Left ventricle myocardium inferior (tissue), 1 donor: ENCODE results near the gene KIAA0319L. TPM values are rescaled to one million over a fixed set of nuclear protein-coding genes. Genes with fewer than 3 reads are reported as not detected.

Source experiments
- DNase-seq: peaks from one replicate; pipeline ENCODE4 v3.0.0-alpha.2; 2020
- H3K27ac ChIP-seq: fragments of 200-600 bp; replicated peaks from 2 replicates; pipeline ENCODE4 v1.8.0; 2021
- H3K27me3 ChIP-seq: fragments of 200-600 bp; 2 replicates; pipeline ENCODE4 v1.8.0; 2021; ENCODE audit warnings: low read depth
- H3K36me3 ChIP-seq: fragments of 200-600 bp; 2 replicates; pipeline ENCODE4 v1.8.0; 2021
- H3K4me1 ChIP-seq: fragments of 200-600 bp; 2 replicates; pipeline ENCODE4 v1.8.0; 2021
- H3K4me3 ChIP-seq: fragments of 200-600 bp; 2 replicates; pipeline ENCODE4 v1.8.0; 2021; ENCODE audit warnings: mild to moderate bottlenecking, moderate library complexity
- H3K9me3 ChIP-seq: fragments of 200-600 bp; replicated peaks from 2 replicates; pipeline ENCODE4 v1.8.0; 2021
- intact Hi-C: fragments of 100-400 bp; cut with micrococcal nuclease; formaldehyde crosslinking; loops from one replicate; pipeline ENCODE4 v1.11.0; 2022
- long read RNA-seq: library from polyadenylated mRNA; unstranded; transcript quantifications from one replicate; pipeline ENCODE4 v2.0.0, GENCODE V29; 2021
- total RNA-seq: library from RNA; stranded (reverse); fragmentation: NEBNext Ultra II Directional; extraction: Animal tissue kit (Norgen Biotek cat#: 25700); gene quantifications from one replicate; pipeline ENCODE4 v1.2.1, GENCODE V29; 2021
- TF ChIP-seq, protein P1 (sequence below): fragments of 200-600 bp; IDR thresholded peaks from 2 replicates; pipeline ENCODE4 v1.8.0; 2021; ENCODE audit warnings: antibody characterized with exemption, mild to moderate bottlenecking, borderline replicate concordance
- donor health status: DM: no; HTN: yes; CAD: no; lungs with severe emphysema.

Gene KIAA0319L
- total RNA-seq, result 64.3 TPM
- long read RNA-seq, full-length matches to known transcripts, result 65 of 150 reads
- long read RNA-seq, partial matches to known transcripts, result 43 of 150 reads
- long read RNA-seq, other reads (novel, unspliced or antisense), result 42 of 150 reads

- H3K4me1 ChIP-seq, result peaks cover 88% of the 10 kb centered on the region
- intact Hi-C loops, result no loop called here
- peak; percentile 90 for DNase-seq
- TF ChIP-seq, protein P1, sequence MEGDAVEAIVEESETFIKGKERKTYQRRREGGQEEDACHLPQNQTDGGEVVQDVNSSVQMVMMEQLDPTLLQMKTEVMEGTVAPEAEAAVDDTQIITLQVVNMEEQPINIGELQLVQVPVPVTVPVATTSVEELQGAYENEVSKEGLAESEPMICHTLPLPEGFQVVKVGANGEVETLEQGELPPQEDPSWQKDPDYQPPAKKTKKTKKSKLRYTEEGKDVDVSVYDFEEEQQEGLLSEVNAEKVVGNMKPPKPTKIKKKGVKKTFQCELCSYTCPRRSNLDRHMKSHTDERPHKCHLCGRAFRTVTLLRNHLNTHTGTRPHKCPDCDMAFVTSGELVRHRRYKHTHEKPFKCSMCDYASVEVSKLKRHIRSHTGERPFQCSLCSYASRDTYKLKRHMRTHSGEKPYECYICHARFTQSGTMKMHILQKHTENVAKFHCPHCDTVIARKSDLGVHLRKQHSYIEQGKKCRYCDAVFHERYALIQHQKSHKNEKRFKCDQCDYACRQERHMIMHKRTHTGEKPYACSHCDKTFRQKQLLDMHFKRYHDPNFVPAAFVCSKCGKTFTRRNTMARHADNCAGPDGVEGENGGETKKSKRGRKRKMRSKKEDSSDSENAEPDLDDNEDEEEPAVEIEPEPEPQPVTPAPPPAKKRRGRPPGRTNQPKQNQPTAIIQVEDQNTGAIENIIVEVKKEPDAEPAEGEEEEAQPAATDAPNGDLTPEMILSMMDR, result no peak
- H3K27ac ChIP-seq, result peak within 1 kb of the TSS; percentile 99
- H3K9me3 ChIP-seq, result no peaks in the 10 kb centered on the region
- peak within 1 kb of the TSS; percentile 85 for H3K4me3 ChIP-seq
- peaks cover 23% of the 10 kb centered on the region for H3K36me3 ChIP-seq
- no peaks in the 10 kb centered on the region for H3K27me3 ChIP-seq
Observed at GRCh38 chr1:35557118-35557610, at the start of gene KIAA0319L. TSS of gene KIAA0319L (minus strand) at chr1:35557403. CDS start at chr1:35554491, 2,912 bp downstream.

- H3K4me1 ChIP-seq, result peaks cover 5% of the 10 kb centered on the region
- DNase-seq, result no peak
- H3K4me3 ChIP-seq, result no peak overlapping the region
- intact Hi-C loops, result no loop called here
- no peak overlapping the region for H3K27ac ChIP-seq
- H3K9me3 ChIP-seq, result no peaks in the 10 kb centered on the region
- peaks cover 90% of the 10 kb centered on the region for H3K36me3 ChIP-seq
- no peaks in the 10 kb centered on the region for H3K27me3 ChIP-seq
- TF ChIP-seq, protein P1, result no peak
Observed at GRCh38 chr1:35605867-35606182, 48.6 kb upstream of the KIAA0319L start.

DNA sequence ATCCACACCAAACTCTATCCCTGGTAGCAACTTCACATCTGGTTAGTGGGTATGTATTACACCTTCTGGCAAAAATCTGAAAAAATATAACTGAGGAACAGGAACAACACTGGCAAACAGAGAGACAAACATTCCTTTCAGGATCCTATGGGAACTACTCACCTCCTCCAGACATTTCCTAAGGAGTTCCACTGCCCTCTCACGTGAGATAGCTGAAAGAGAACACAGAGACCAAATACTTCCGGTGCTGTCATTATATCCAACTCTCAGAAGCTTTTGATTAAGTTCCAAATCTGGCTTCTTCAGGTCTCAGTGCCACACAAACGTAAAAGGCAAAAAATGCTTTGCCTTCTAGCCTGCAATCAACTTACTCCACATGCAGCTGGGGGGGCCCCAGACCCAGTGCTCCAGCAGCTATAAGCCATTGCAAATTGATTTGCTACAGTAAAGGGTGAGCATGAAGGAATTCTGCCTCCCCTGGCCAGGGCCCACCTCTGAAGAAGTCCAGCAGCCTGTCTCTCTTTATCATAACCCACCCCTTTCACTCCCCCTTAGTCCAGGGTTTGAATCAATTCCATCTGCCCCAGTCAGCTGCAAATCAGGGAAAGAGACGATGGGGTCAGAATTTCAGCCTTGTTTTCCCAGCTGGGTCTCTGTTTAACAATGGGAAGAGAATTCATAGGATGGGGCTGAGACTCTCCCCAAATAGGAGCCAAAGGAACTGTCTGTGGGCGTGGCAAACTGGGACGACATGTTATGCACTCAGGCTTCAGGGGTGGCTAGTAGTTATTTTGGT is 48.1 kb upstream of the KIAA0319L start:
- Histone ChIP-seq H3K9me3 (no peaks in the 10 kb centered on the region), H3K4me3 (no peak overlapping the region), H3K27ac (no peak overlapping the region), H3K4me1 (peaks cover 5% of the 10 kb centered on the region), H3K27me3 (no peaks in the 10 kb centered on the region), H3K36me3 (peaks cover 91% of the 10 kb centered on the region)
- intact Hi-C loops, result no loop called here
- DNase-seq, result no peak
- TF ChIP-seq, protein P1, result no peak

DNA sequence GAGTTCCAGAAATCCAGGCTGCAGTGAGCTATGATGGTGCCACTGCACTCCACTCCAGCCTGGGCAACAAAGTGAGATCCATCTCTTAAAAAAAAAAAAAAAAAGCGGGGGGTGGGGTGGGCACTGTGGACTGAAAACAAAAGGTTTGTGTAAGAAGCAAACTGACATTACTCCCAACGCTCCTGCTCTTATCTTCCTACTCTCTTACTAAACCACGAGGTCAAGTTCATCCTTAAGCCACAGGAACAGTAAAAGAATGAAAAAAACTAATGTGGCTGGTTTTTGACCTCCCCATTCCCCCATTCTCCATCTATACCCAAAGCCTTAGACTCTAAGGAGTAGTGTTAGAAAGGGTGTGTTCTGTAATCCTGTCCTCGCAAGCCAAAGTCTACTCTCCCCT is 46.7 kb upstream of the KIAA0319L start:
- Histone ChIP-seq H3K9me3 (no peaks in the 10 kb centered on the region), H3K4me3 (no peak overlapping the region), H3K27ac (no peak overlapping the region), H3K36me3 (peaks cover 97% of the 10 kb centered on the region), H3K27me3 (no peaks in the 10 kb centered on the region), H3K4me1 (peaks cover 3% of the 10 kb centered on the region)
- TF ChIP-seq, protein P1, result no peak
- no peak for DNase-seq
- intact Hi-C loops, result no loop called here

- intact Hi-C loops, result no loop called here
- DNase-seq, result no peak
- Histone ChIP-seq H3K9me3 (no peaks in the 10 kb centered on the region), H3K27ac (no peak overlapping the region), H3K27me3 (no peaks in the 10 kb centered on the region), H3K36me3 (peaks cover 95% of the 10 kb centered on the region), H3K4me1 (no peaks in the 10 kb centered on the region), H3K4me3 (no peak overlapping the region)
- TF ChIP-seq, protein P1, result no peak
Observed at GRCh38 chr1:35603468-35603867, 46.3 kb upstream of the KIAA0319L start.
